NCI-H446 (cell line): ENCODE measurements around the gene APBA3.

Experiments used
- DNase-seq, 2 experiments: peaks; one replicate each; lab custom pipeline; 2025; lab: John Stamatoyannopoulos, UW

APBA3 gene

DNA sequence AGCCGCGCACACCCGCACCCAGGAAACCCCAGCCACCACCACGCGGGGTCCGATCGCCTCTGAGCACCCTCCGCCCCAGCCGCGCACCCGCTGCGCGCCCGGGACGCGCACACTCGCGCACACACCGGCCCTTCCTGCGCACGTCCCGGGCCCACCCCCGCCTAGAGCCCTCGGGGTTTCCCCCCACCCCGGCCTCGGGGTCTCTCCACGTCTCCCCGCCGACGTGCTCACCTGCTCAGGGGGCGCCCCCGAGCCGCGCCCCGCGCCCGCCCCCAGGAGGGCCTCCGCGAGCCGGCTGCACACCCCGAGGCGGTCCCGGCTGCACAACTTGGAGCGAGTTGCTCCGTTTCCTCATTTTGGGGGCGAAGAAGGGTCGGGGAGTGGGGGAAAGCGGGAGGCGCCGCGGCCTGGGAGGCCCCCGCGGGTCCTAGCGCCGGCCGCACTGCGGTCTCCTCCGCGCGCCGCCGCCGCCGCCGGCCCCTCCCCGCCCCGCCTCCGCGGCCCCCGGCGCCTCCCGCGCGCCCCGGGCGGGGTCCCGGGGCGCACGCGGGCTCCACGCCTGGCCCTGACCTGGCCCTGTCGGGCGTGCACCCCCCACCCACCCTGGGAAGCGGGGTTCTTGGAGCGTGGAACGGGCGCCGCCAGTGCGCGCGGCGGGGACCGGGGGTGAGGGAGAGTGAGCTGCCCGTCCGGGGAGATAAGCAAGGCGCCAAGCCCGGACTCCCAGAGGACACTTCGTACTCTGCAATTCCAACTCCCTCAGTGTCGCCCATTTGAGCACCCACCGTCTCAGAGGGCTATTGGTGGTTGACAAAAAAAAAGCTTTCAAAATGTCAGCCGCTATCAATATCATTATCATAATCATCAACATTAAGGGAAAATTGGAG, 24.7 kb upstream of the APBA3 start, which contains the start of gene MATK:
Gene MATK, minus strand, starts transcription at position 444 of the 887 bp plus-strand sequence. CDS start 1,246 bp downstream, outside the sequence.
- no peak for DNase-seq

DNA sequence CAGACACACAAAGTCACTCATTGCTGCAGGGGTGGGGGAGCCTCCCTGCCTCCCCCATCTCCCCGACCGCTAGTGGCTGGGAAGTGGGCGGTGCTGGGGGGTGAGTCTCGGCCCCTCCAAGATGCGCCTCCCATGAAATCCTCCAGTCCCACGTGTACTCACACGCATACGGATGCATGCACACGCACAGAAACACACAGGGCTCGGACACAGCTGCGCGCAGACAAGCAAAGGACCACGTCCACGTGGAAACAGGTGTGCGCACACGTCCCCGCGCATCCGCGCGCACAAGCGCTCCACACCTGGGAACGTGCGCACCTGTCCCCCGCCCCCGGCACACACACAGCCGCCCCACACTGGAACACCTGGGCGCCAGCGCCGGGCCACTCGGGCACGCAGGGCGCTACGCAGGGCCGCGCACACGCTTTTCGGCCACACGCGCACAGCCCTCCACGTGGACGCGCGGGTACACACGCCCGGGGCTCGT, 24.0 kb upstream of the APBA3 start:
- no peak for DNase-seq

GRCh38 chr19:3784607-3785450, 23.3 kb upstream of the APBA3 start:
- no peak for DNase-seq

GRCh38 chr19:3783660-3784584, 22.4 kb upstream of the APBA3 start:
- DNase-seq, result no peak

- DNase-seq, result no peak
These were observed 21.4 kb upstream of the APBA3 start for GRCh38 chr19:3782903-3783302.

- DNase-seq, result no peak
These were observed 20.8 kb upstream of the APBA3 start for GRCh38 chr19:3782330-3782729.

DNA sequence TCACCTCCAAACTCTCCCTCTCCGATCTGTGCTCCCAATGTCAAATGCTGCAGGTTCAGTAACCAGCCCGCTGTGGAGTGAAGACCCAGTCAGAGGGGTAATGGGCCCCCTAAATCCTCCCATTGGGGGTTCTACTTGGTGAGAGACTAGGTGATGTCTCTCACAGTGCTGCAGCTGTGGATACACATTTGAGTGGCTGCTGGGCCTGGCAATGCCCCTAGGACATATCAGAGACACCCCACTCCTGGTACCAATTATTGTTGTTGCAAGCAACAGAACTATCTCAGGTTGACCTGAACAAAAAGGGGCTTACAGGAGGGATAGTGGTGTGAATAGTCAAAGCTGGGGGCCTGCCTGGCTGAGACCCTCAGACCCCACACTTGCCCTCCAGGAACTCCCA, 20.1 kb upstream of the APBA3 start:
- DNase-seq, result no peak

- DNase-seq, result no peak
These were observed 19.4 kb upstream of the APBA3 start for GRCh38 chr19:3780786-3781304.

DNA sequence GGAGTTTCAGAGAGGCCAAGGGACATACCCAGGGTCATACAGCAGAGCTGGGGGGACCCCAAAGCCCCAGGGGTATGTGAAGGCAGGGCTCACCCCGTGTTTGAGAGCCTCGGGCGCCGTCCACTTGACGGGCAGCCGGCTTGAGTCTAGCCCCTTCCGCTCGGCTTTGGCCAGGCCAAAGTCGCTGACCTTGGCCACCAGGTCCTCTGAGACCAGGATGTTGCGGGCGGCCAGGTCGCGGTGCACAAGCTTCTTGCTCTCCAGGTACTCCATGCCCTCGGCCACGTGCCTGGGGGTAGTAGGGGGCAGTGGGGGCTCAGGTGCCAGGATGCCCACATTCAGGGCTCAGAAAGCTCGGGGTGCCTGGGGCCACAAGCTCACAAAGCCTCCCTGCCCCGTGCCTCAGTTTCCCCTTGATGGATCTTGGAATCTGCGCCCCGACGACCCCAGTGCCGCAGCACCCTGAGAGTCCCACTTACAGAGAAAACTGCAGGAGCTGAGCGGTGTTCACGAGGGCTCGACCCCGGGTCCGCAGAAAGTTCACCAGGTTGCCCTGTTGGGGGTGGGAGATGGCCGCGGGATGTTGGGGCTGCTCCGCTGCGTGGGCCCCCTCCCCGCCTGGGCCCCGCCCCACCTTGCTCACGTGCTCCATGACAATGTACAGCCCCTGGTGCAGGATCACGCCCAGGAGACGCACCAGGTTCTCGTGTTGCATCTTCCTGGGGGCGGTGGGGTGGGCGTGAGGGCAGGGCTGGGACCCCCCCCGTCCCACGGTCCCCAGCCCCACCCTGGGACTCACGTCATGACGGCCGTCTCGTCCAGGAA, 17.6 kb upstream of the APBA3 start:
- no peak for DNase-seq

GRCh38 chr19:3778104-3778867, 16.8 kb upstream of the APBA3 start:
- no peak for DNase-seq

DNA sequence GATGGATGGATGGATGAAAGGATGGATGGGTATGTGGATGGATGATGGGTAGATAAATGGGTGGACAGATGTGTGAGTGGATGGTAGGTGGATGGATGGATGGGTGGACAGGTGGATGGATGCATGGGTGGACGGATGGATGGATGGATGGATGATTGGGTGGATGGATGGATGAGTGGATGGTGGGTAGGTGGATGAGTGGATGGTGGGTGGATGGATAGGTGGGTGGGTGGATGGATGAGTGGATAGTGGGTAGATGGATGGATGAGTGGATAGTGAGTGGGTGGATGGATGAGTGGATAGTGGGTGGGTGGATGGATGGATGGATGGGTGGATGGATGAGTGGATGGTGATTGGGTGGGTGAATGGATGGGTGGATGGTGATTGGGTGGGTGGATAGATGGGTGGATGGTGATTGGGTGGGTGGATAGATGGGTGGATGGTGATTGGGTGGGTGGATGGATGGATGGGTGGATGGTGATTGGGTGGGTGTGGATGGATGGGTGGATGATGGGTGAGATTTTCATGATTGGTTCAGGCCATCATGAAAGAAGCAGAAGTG, 15.1 kb upstream of the APBA3 start:
- DNase-seq, result no peak

GRCh38 chr19:3775831-3776230, 14.3 kb upstream of the APBA3 start:
- no peak for DNase-seq

GRCh38 chr19:3775374-3775711, 13.9 kb upstream of the APBA3 start:
- DNase-seq, result no peak

GRCh38 chr19:3774621-3775373, 13.3 kb upstream of the APBA3 start:
- DNase-seq, result no peak

DNA sequence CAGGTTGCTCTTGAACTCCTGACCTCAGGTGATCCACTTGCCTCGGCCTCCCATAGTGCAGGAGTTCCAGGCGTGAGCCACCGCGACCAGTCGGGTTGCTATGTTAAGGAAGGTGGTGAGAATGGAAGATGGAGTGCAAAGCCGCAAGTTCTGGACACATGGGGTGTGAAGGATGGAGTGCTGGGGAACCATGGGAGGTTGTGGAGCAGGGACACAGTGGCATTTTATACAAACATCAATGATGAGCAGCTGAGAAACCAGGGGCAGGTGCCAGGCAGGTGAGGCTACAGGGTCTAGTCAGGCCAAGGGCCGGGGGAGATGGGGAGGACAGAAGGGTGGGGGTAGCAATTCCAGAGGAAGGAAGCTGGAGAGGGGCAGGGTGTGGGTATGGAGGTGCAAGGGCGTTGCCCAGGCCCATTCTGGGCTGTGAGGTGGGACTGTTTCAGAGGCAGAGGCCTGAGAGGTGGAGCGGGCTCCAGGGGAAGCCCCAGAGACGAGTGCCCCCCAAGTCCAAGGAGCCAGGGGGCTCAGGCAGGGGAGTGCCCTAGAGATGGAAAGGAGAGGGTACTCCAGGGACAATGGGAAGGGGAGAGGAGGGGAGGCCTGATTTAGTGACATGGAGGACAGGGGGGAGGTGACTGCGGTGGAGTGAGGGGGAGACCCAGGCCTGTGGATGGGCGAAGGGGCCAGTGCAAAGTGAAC, 12.5 kb upstream of the APBA3 start:
- DNase-seq, result no peak

GRCh38 chr19:3771906-3772455, 10.5 kb upstream of the APBA3 start, which contains the start of gene RAX2:
TSS of gene RAX2 (minus strand) at chr19:3772228. CDS start at chr19:3771742, 486 bp downstream.
- no peak for DNase-seq

DNA sequence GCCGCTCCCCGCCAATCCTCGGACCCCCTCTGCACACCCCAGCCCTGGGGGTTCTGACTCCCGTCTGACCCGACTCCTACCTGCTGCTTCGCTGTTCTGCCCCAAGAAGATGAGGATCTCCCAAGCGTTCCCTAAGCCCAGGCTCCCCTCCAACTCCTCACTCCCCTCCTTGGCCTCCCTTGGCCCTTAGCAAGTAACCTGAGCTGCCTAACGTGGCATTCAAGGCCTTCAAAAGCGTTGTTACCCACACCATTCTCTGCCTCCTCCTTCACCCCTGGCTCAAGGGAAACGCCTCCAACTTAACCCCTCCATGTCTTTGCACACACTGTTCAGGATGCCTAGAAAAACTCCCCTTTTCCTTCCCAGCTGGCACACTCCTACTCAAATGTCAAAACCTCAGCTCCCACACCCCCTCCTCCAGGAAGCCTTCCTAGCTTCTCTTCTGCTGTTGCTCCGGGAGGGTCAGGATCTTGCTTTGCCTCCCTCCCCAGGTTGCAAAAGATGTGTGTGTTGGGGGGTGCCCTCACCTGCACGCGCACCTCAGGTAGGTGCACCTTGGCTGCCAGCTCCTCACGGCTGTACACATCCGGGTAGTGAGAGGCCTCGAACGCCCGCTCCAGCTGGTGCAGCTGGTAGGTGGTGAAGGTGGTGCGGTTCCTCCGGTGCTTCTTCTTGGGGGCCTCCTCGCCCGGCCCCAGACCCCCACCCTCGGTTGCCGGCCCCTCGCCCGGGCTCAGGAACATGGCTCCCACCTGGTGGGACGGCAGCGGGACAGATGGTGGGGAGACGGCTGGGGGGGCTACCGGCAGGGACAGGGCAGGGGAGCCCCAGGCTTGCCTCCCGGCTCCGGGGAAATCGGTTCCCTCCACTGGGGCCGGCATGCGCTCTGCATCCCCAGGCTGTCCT, 9.8 kb upstream of the APBA3 start:
- no peak for DNase-seq
